Measurements from ENCODE around the gene FAM83F.

GRCh38 chr22:40015358-40015976 is 20.7 kb downstream of the FAM83F start:
- TF ChIP-seq POLR2A (IDR thresholded peaks at IDR 0.05; ENCODE audit: low read length), result no peak
- TF ChIP-seq GATA1 (IDR thresholded peaks at IDR 0.05; ENCODE audit: low read depth, low read length), result no peak
